Stimulated activated CD4-positive, alpha-beta T cell treated with anti-CD3 and anti-CD28 coated beads, TNF-alpha, amount 100 ng/mL, for 1 hour (primary cell): ENCODE results near the gene CKAP4.

Source experiments
- DNase-seq, 3 donors: peaks; one replicate each; pipeline ENCODE4 v3.0.0-alpha.2; 2020; ENCODE audit warnings: low read depth in 3 of 3, low spot score in 1 of 3

Gene CKAP4

GRCh38 chr12:106275458-106275857, 27.6 kb upstream of the CKAP4 start:
- DNase-seq, result no peak

- DNase-seq, result no peak
These were observed 26.8 kb upstream of the CKAP4 start for GRCh38 chr12:106274575-106275121.

- DNase-seq, result no peak
These were observed 26.2 kb upstream of the CKAP4 start for GRCh38 chr12:106274012-106274411.

GRCh38 chr12:106273491-106273890, 25.7 kb upstream of the CKAP4 start:
- no peak for DNase-seq

GRCh38 chr12:106271575-106272505, 24.0 kb upstream of the CKAP4 start:
- no peak for DNase-seq

GRCh38 chr12:106269150-106269771, 21.4 kb upstream of the CKAP4 start:
- DNase-seq, result no peak

GRCh38 chr12:106267535-106267934, 19.7 kb upstream of the CKAP4 start:
- DNase-seq, result no peak

GRCh38 chr12:106265116-106265515, 17.3 kb upstream of the CKAP4 start:
- no peak for DNase-seq

- DNase-seq, result no peak
These were observed 11.1 kb upstream of the CKAP4 start for GRCh38 chr12:106258935-106259334.

- DNase-seq, result no peak
These were observed 10.4 kb upstream of the CKAP4 start for GRCh38 chr12:106258226-106258625.

GRCh38 chr12:106256524-106256923, 8.7 kb upstream of the CKAP4 start:
- DNase-seq, result no peak

- no peak for DNase-seq
These were observed 8.1 kb upstream of the CKAP4 start for GRCh38 chr12:106255952-106256351.

- no peak for DNase-seq
These were observed 7.7 kb upstream of the CKAP4 start for GRCh38 chr12:106255493-106255892.

GRCh38 chr12:106254724-106255123, 6.9 kb upstream of the CKAP4 start:
- no peak for DNase-seq

GRCh38 chr12:106251631-106252455, 4.0 kb upstream of the CKAP4 start:
- no peak for DNase-seq

- DNase-seq, result no peak
These were observed 1.8 kb upstream of the CKAP4 start for GRCh38 chr12:106249411-106250135.

GRCh38 chr12:106248846-106249371, 1.1 kb upstream of the CKAP4 start:
- peak in 1 of 3 donors; percentile 8 for DNase-seq

GRCh38 chr12:106248312-106248845, 559 bp upstream of the CKAP4 start:
- peak in 1 of 3 donors; percentile 12 for DNase-seq

GRCh38 chr12:106246891-106247673, 738 bp downstream of the CKAP4 start:
- DNase-seq, result peak in 1 of 3 donors; percentile 43
